Activated CD8-positive, alpha-beta T cell treated with anti-CD3 and anti-CD28 coated beads for 36 hours (primary cell): ENCODE results near the gene LRRC7. TPM values are rescaled to one million over a fixed set of nuclear protein-coding genes. Genes with fewer than 3 reads are reported as not detected.

Experiments used
- ATAC-seq: fragments of 200-7000 bp; cut with Tn5 transposase; one replicate; pipeline ENCODE4 v1.10.0; 2021; ENCODE audit warnings: mild to moderate bottlenecking, moderate library complexity
- CTCF ChIA-PET: fragments of 350-600 bp; sonication (Branson Sonifier 250); formaldehyde crosslinking; loops from one replicate; lab custom pipeline; 2021; ENCODE audit warnings: antibody characterized with exemption; lab: Charles Lee
- POLR2A ChIA-PET: fragments of 350-600 bp; sonication (Branson Sonifier 250); formaldehyde crosslinking; loops from one replicate; lab custom pipeline; 2021; ENCODE audit warnings: antibody characterized with exemption; lab: Charles Lee
- DNase-seq: peaks from one replicate; pipeline ENCODE4 v3.0.0-alpha.2; 2020
- H3K27ac Mint-ChIP-seq: one replicate; pipeline ENCODE4 v1.8.0; 2021; ENCODE audit warnings: mild to moderate bottlenecking, mixed read lengths
- H3K27me3 Mint-ChIP-seq: one replicate; pipeline ENCODE4 v1.8.0; 2021; ENCODE audit warnings: mixed read lengths
- H3K36me3 Mint-ChIP-seq: one replicate; pipeline ENCODE4 v1.8.0; 2021; ENCODE audit warnings: low read depth, mixed read lengths
- H3K4me1 Mint-ChIP-seq: one replicate; pipeline ENCODE4 v1.8.0; 2021; ENCODE audit warnings: low read depth, mixed read lengths
- H3K4me3 Mint-ChIP-seq: one replicate; pipeline ENCODE4 v1.8.0; 2021; ENCODE audit warnings: mild to moderate bottlenecking, moderate library complexity, mixed read lengths
- H3K9me3 Mint-ChIP-seq: one replicate; pipeline ENCODE4 v1.8.0; 2021; ENCODE audit warnings: mixed read lengths
- CTCF ChIP-seq: fragments of 200-600 bp; IDR thresholded peaks from one replicate; pipeline ENCODE4 v1.8.0; 2022; ENCODE audit warnings: antibody characterized with exemption, mild to moderate bottlenecking
- intact Hi-C: fragments of 100-400 bp; cut with micrococcal nuclease; formaldehyde crosslinking; loops from one replicate; pipeline ENCODE4 v1.10.0; 2022
- total RNA-seq, 2 experiments: library from RNA; stranded (reverse); gene quantifications; one replicate each; pipeline ENCODE4 v1.2.3, GENCODE V29; 2021

LRRC7 gene
- total RNA-seq, 2 experiments from 2014 or later: 0.27 to 0.29 TPM

DNA sequence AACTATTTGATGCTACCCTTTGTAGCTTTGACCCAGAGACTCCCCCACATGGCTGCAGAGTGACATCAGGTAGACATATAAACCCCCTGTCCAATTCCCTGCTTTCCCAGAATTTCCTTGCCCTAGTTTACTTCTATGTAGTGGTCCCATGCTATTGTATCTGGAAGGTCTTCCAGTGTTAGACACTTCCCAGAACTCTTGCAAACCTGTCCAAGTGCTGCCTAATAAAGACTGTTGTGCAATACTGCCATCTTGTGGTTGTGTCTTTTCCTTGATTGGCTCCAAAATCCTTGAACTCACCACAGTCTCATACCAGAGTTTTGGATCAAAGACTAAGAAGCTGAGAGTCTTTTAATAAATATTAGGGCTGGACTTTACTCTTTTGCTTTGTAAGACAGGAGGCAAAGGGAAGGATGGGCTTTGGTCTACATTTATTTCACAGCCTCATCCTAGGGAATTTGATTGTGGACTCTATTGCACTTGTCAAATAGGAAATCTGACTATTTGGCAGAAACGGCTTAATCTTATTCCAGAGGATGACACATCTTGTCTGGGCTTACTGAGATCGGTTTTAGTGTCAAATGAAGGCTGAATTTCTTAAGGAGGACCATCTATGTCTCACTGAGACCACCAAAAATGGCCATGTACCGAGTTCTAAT lies 169.9 kb downstream of the LRRC7 start:
- no peak for ATAC-seq
- peak; percentile 63 for TF ChIP-seq CTCF

DNA sequence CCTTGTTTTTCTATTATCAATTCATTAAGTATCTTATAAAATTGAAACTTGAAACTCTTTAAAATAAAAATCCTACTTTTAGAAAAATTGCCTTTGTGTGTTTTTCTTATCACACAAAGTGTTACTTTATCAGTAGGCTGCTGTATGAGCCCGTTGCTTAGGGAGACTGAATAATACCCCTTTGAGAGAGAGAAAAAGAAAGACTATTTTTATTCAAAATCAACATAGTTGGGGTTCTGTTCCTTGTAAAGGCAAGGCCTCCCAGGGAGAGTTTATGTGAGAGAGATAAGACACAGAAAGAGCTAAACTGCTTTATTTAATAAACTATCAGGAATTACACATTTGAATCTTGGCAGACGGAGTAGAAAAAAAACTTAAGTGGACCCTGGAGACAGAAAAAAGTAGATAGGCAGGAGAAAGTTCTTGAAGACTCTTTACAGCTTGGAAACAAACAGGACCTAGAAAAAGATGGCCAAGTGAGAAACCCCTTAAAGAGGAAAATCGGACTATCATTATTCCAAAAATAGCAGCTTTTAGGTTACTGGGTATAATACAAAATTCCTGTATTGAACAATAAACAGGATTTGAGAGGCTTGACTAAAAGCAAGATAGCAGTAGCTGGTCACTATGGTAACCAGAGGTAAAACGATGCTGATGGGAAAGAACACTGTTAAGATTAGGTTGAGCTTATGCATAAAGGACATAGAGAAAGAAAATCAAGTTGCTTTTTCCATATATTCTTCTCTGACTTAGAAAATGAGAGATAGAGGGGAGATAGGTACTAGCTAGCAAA lies 170.9 kb downstream of the LRRC7 start:
- Mint-ChIP-seq H3K4me3 (no peak overlapping the region), H3K4me1 (no peaks in the 10 kb centered on the region), H3K36me3 (no peaks in the 10 kb centered on the region), H3K27me3 (no peaks in the 10 kb centered on the region), H3K27ac (no peak overlapping the region), H3K9me3 (peaks cover 1% of the 10 kb centered on the region)
- TF ChIP-seq CTCF: no peak
- ATAC-seq (no peak), DNase-seq (no peak)
- POLR2A ChIA-PET: no interaction called here
- intact Hi-C loops: no loop called here
- CTCF ChIA-PET: interaction anchor here (1.0 to 2.0 kb wide), 4 partner anchors 10 to 1619 kb away, joined by 3 to 10 read pairs (median 4); no protein-coding TSS in a partner anchor

More for the DNA sequence above, 169.9 kb downstream of the LRRC7 start:
- Mint-ChIP-seq H3K36me3 (no peaks in the 10 kb centered on the region), H3K27ac (no peak overlapping the region), H3K9me3 (peaks cover 1% of the 10 kb centered on the region), H3K27me3 (no peaks in the 10 kb centered on the region), H3K4me3 (no peak overlapping the region), H3K4me1 (no peaks in the 10 kb centered on the region)
- POLR2A ChIA-PET: no interaction called here
- intact Hi-C loops: no loop called here
- DNase-seq: peak; percentile 5
- CTCF ChIA-PET: interaction anchor here (0.6 to 2.0 kb wide), 9 partner anchors 9 to 1620 kb away, joined by 3 to 10 read pairs (median 4); no protein-coding TSS in a partner anchor

- TF ChIP-seq CTCF: no peak
- no peak for ATAC-seq
- intact Hi-C loops: no loop called here
- no peak for DNase-seq
- H3K27ac Mint-ChIP-seq: no peak overlapping the region
- H3K27me3 Mint-ChIP-seq: no peaks in the 10 kb centered on the region
- POLR2A ChIA-PET: no interaction called here
- no peak overlapping the region for H3K4me3 Mint-ChIP-seq
- H3K36me3 Mint-ChIP-seq: no peaks in the 10 kb centered on the region
- H3K4me1 Mint-ChIP-seq: no peaks in the 10 kb centered on the region
- CTCF ChIA-PET: interaction anchor here (1.1 to 2.0 kb wide), 2 partner anchors 11 to 1619 kb away, joined by 4 to 10 read pairs; no protein-coding TSS in a partner anchor
- H3K9me3 Mint-ChIP-seq: peaks cover 1% of the 10 kb centered on the region
Measured at GRCh38 chr1:69739251-69739605, 171.5 kb downstream of the LRRC7 start.

DNA sequence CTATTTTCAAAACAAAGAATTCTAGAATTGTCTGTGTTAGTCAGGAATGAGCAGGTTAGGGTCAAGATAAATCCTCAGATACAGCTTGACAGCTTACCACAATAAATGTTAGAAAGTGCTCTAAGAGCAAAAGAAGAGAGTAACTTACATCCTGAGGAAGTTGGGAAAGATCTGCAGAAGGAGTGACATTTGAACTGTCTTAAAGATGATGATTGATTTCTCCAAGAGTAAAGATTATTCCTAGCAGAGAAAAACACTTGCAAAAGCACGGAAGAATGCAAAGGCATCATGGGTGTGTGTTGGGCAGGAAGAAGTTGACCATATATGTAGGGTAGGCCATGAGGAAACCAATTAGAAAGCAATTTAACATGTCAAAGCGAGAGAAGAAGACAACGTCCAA lies 175.4 kb downstream of the LRRC7 start:
- no peak overlapping the region for H3K27ac Mint-ChIP-seq
- H3K4me3 Mint-ChIP-seq: no peak overlapping the region
- TF ChIP-seq CTCF: no peak
- H3K27me3 Mint-ChIP-seq: no peaks in the 10 kb centered on the region
- H3K4me1 Mint-ChIP-seq: no peaks in the 10 kb centered on the region
- intact Hi-C loops: no loop called here
- ATAC-seq: no peak
- no peaks in the 10 kb centered on the region for H3K36me3 Mint-ChIP-seq
- DNase-seq: no peak
- ChIA-PET CTCF (no interaction called here), POLR2A (no interaction called here)
- no peaks in the 10 kb centered on the region for H3K9me3 Mint-ChIP-seq

DNA sequence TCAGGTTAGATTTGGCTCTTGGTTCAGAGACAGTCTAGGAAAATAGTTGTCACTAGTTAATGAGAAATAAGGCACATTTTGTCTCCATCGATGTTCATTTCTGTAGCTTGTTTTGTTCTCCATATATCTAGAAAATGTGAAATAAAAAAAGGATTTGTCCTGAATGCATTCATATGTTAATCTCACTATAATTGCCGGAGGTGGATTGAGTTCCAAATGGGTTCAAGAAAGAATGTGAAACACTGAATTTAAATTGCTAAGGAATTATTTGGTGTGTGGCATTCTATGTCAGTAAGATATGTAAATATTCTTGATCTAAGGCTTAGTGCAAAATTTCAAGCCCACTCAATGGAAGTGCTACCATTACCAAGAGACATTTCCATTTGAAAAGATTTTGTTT lies 176.7 kb downstream of the LRRC7 start:
- no peaks in the 10 kb centered on the region for H3K36me3 Mint-ChIP-seq
- ChIA-PET POLR2A (no interaction called here), CTCF (no interaction called here)
- H3K4me1 Mint-ChIP-seq: no peaks in the 10 kb centered on the region
- H3K4me3 Mint-ChIP-seq: no peak overlapping the region
- no peak for TF ChIP-seq CTCF
- no peaks in the 10 kb centered on the region for H3K9me3 Mint-ChIP-seq
- no peak overlapping the region for H3K27ac Mint-ChIP-seq
- ATAC-seq (no peak), DNase-seq (no peak)
- no peaks in the 10 kb centered on the region for H3K27me3 Mint-ChIP-seq
- intact Hi-C loops: no loop called here
